Sigmoid colon (tissue), 4 donors: ENCODE measurements around the gene CD300H.

Experiments
- POLR2AphosphoS5 ChIP-seq, 4 donors: sonication (generic); formaldehyde crosslinking; IDR thresholded peaks; one replicate each; pipeline ENCODE4 v1.6.1; 2017; ENCODE audit warnings: antibody characterized with exemption in 4 of 4
- TF ChIP-seq, protein P1 (sequence below), 4 experiments: fragments of 450-650 bp in 3 of 4; fragments of 200-600 bp in 1 of 4; IDR thresholded peaks; one replicate each; pipeline ENCODE4 v1.5.1; 2016 to 2019; ENCODE audit warnings: antibody characterized with exemption in 4 of 4, mild to moderate bottlenecking in 3 of 4, moderate library complexity in 2 of 4

DNA sequence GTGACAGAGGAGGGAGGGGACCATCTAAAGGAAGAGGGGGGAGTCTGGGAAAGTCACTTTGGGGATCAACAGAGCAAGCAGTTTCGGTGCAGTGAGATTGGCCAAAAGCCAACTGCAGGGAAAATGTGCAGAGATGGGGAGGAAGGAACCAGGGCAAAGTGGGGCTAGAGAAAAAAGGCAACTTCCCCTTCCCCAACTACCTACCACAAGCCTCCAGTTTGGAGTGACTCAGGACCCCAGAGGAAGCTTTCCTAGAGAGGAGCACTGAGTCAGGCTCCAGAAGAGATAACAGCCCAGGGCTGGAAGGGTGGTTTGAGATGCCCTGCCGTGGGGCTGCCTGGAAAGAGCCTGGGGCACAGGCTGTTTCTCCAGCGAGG is 31.7 kb upstream of the CD300H start:
- TF ChIP-seq, protein P1, sequence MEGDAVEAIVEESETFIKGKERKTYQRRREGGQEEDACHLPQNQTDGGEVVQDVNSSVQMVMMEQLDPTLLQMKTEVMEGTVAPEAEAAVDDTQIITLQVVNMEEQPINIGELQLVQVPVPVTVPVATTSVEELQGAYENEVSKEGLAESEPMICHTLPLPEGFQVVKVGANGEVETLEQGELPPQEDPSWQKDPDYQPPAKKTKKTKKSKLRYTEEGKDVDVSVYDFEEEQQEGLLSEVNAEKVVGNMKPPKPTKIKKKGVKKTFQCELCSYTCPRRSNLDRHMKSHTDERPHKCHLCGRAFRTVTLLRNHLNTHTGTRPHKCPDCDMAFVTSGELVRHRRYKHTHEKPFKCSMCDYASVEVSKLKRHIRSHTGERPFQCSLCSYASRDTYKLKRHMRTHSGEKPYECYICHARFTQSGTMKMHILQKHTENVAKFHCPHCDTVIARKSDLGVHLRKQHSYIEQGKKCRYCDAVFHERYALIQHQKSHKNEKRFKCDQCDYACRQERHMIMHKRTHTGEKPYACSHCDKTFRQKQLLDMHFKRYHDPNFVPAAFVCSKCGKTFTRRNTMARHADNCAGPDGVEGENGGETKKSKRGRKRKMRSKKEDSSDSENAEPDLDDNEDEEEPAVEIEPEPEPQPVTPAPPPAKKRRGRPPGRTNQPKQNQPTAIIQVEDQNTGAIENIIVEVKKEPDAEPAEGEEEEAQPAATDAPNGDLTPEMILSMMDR (IDR thresholded peaks at IDR 0.05) = no peak
- no peak for TF ChIP-seq POLR2AphosphoS5 (IDR thresholded peaks at IDR 0.05)
